ENCODE results near the gene ARHGEF37.

Gene ARHGEF37

DNA sequence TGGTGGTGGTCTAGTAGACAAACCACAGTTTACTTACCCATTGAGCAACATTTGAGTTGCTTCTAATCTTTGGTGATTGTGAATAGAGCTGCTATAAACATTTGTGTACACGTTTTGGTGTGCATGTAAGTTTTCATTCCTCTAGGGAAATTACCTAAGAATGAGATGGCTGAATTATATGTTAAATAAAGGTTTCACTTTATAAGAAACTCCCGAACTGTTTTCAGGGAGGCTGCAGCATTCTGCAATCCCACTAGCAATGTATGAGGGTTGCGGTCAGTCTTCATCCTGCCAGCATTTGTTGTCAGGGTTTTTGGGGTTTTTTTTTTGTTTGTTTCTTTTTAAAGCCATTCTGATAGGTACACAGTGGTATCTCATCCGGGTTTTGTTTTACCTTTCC, 103.1 kb downstream of the ARHGEF37 start:
- no peak for TF ChIP-seq CTBP1 (IDR thresholded peaks at IDR 0.05; ENCODE audit: borderline replicate concordance)
- TF ChIP-seq ARNT (IDR thresholded peaks at IDR 0.05): no peak
- no peak for TF ChIP-seq TARDBP (IDR thresholded peaks at IDR 0.05)
- no peak for TF ChIP-seq L3MBTL2 (conservative IDR thresholded peaks at IDR 0.05)
- no peak for TF ChIP-seq NFRKB (IDR thresholded peaks at IDR 0.05)
- TF ChIP-seq FOXK2 (IDR thresholded peaks at IDR 0.05): no peak
- no peak for TF ChIP-seq FOXM1 (IDR thresholded peaks at IDR 0.05; ENCODE audit: borderline replicate concordance)
- no peak for TF ChIP-seq FOXA1 (IDR thresholded peaks at IDR 0.05)
- TF ChIP-seq SP1 (IDR thresholded peaks at IDR 0.05): no peak
- no peak for TF ChIP-seq SUZ12 (IDR thresholded peaks at IDR 0.05)
- no peak for TF ChIP-seq ZNF384 (IDR thresholded peaks at IDR 0.05)
- TF ChIP-seq, protein P1, sequence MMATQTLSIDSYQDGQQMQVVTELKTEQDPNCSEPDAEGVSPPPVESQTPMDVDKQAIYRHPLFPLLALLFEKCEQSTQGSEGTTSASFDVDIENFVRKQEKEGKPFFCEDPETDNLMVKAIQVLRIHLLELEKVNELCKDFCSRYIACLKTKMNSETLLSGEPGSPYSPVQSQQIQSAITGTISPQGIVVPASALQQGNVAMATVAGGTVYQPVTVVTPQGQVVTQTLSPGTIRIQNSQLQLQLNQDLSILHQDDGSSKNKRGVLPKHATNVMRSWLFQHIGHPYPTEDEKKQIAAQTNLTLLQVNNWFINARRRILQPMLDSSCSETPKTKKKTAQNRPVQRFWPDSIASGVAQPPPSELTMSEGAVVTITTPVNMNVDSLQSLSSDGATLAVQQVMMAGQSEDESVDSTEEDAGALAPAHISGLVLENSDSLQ (IDR thresholded peaks at IDR 0.05): no peak
- no peak for DNase-seq (ENCODE audit: extremely low spot score)
- ChIA-PET POLR2A (no interaction called here), CTCF (interaction anchor here (0.7 kb wide), 2 partner anchors 17 to 136 kb away, joined by 7 to 8 read pairs; no protein-coding TSS in a partner anchor)
